TTC549 (cell line): ENCODE results near the gene TRIB2.

Experiments
- FAIRE-seq: peaks from 2 replicates; lab custom pipeline; 2012; peaks lifted over from hg19 to GRCh38; lab: Jason Lieb, UNC

The TRIB2 gene

GRCh38 chr2:12720754-12721378 lies 4.1 kb downstream of the TRIB2 start:
- FAIRE-seq: no peak

DNA sequence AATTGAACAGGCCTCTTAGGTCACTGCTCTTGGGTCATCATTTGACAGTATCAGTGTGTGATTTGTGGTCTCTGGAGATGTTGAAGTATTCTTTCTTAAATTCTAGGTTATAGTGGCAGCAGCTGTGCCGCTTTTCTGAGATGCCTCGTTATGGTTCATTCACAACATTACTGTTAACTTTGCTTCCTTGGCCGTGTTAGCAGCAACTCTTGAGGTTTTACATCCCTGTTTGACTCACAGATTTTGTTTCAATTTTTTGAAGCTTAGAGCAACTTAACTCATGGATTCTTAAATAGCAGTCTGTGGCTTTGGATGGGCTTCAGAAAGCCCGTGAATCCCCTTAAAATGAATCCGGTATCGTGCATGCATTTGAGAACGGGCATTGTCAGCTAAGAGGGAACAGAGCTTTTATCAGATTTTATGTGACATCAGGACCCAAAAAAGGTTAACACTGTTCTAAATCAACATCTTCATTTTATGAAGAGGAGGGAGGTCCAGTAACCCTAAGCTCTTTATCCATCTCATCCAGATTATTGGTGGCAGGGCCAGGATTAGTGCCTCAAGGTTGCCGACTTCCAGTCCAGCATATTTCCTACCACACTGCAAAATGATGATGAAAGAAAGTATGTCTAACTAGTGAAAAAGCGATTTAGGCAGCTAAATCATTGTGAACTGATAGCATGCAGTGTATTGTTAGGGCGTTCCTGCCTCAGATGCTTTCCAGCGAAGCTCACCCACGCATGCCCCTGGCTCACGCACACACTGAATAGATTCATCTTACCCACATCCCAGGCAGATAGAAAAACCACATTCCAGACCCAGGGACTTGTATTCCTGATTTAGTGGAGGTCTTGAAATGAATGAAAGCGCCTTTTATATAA lies 5.1 kb downstream of the TRIB2 start:
- no peak for FAIRE-seq

DNA sequence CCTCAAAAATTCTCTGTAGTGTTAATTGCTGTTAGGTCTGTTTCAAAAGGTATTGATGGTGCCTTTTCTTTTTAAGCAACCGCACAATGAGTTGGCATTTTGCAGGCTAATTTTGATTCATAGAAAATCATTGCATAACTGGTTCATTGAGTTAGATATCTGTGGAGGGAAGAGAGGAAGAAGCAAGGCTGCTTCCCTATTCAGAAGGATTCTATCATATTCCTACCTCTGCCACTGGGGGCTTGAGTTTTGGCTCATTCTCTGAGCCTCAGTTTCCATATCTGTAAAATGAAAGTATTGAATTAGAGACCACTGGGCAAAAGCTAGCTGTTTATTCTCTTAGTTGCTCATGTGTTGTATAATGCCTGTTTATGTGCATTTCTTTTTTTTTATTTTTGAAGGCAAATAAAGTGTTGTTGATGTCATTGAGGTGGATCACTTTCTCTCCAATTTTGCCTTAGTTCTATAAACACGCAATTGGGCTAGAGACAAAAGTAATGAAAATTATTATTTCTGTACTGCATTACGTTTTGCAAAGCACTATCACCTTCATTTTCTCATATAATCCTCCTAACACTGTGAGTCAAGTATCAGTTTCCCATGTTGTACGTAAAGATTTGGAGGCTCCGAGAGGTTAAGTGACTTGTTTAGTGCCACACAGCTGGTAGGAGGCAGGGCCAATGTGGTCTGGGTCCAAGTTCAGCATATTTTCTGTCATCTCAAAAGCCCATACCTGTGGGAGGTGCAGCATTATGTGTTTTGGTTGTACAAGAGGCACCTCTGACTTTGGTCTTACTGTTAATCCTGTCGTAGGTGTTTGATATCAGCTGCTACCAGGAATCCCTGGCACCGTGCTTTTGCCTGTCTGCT lies 5.9 kb downstream of the TRIB2 start:
- FAIRE-seq: no peak

GRCh38 chr2:12723736-12724463 lies 7.2 kb downstream of the TRIB2 start:
- no peak for FAIRE-seq

DNA sequence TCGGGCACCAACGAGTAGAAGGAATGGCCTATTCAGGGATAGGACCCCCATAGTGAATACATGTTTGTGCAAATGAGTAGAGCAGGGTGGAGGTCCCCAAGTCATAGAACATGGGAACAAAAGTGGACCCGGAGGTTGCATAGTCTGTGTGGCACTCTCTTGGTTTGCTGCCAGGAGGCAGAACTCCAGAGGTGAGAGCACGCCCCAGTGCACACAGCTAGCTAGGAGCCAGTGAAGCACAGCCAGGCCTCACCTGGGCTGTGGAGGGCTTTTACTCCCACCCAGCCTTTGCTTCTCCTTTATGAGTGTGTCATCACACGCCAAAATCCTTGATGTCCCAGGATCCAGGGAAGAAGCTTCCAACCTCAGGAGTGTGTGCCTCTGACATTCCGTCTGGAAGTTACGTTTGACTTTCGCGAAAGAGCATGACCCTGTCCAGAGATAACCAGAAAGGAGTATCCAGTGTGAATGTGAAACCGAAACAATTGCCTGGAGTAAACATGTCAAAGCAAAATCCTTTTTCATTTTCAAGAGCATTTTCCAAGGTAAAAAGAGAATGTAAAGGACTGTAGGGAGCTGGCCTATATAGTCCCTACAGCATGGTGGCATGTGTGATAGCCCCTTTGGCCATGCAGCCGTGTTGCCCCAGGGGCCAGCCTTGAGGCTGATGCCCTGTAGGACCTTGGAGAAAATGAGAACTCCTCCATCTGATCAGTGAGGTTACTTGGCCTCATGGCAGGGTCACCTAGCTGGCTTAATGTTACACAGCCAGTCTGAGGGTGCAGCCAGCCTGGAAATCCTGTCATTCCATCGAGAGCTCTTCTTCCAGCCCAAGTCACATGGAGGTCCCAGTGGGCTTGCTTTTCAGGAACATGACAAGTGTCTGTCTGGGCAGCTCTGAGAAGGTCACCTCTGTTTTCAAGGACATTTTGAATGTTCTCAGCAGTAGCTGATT lies 8.8 kb downstream of the TRIB2 start:
- FAIRE-seq: no peak

DNA sequence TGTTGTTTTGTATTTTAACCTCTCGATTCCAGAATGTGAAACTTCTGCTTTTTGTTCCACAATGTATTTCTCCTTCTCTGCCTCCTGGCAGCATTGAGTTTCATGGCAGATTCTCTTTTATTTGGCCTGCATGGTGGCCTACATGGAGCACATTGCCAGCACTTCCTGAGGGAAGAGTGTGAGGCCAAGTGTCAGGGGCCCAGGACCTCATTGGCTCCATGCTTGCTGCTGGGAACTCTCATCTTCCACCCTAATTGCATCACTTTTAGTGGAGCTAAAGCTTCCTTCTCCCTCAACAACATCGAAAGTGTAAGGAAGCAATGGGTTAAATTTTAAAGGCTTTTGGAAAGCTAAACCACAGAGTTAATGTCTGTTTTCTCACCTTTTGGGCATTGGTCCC lies 9.5 kb downstream of the TRIB2 start:
- FAIRE-seq: no peak

GRCh38 chr2:12727065-12727464 lies 10.3 kb downstream of the TRIB2 start:
- no peak for FAIRE-seq

GRCh38 chr2:12727641-12728040 lies 10.9 kb downstream of the TRIB2 start:
- FAIRE-seq: no peak

DNA sequence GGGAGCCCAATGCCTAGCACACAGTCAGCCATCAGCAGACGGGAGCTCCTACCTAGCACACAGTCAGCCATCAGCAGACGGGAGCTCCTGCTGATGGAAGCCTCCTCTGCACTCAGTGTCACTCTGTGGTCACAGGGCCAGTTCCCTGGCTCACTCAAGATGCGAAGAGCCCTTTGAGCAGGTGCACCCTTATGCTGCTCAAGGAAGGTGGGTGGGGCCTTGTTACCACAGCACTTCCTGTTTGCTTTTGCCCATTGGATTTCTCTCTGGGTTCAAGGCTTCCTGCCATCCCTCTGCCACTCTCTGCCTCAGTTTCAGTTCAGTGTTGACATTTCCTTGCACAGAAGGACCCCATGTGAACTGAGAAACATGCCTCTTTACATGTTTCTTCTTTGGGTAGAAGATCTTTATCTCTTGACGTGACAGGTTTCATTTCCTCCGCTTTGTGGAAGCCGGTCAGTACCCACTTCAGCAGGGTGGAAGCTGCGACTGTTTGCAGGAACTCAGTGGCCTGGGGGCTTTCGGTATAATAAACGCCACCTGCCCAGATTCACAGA lies 11.6 kb downstream of the TRIB2 start:
- FAIRE-seq: no peak

- FAIRE-seq: no peak
These were observed 13.5 kb downstream of the TRIB2 start for GRCh38 chr2:12730265-12730664.

DNA sequence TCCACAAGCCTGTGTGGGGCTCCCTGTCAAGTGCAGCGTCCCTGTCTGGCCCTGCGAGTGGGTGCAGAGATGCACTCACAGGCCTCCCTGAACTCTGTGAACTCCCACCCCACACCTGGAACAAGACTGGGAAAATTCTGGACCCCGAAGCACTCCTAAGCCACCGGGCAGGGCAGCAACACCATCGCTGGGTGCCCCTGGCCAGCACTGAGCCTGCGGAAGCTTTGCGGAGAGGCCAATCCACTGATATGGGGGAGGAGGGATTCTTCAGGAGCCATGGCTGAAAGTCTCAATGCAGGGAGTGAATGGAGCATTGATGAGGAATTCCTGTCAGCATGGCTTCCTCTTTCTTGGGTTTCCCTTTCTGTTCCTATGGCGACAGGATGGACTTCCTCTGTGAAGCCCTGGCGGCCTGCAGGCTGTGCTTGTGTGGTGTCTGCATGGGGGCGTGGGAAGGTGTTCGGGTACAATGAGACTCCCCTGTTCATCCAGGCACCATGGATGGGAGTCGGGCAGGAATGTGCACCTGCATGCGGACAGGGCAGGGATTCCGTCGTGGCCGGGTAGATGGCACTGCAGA lies 15.1 kb downstream of the TRIB2 start:
- no peak for FAIRE-seq

DNA sequence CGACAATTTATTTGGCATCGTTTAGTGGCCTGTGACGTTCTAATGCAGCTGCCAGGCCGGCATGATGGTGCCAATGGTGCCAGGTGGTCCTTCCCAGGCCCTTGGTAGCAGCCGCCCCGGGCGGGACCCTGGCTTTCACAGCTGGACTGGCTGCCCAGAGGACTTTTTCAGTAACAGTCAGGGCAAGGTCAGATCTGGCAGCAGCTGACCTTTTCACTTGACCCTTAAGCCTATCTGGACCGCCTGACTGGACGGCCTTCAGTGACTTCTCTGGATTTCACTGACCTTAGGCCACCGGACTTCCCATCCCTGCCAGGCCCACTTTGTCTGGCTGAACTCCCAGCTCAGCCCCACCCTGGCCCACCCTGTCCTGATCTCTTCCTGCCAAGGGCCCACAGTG lies 15.9 kb downstream of the TRIB2 start:
- no peak for FAIRE-seq

DNA sequence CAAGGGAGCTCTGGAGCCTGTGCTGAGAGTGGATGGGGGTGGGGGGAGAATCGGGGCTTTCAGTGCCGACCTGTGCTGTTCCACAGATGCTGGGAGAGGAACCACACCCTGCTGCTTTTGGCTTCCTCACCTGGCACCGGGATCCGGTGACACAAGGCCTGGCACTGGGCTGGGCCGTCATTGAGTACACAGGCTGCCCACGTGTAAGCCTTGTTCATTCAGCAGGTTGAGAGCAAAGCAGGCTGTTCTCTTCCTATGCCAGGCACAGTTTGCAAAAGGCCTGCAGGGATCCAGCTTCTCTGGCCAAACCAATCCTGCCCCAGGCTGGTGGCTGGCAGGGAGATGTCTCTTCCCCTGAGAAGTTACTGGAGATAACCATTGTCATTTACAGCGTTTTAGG lies 17.1 kb downstream of the TRIB2 start:
- FAIRE-seq: no peak

DNA sequence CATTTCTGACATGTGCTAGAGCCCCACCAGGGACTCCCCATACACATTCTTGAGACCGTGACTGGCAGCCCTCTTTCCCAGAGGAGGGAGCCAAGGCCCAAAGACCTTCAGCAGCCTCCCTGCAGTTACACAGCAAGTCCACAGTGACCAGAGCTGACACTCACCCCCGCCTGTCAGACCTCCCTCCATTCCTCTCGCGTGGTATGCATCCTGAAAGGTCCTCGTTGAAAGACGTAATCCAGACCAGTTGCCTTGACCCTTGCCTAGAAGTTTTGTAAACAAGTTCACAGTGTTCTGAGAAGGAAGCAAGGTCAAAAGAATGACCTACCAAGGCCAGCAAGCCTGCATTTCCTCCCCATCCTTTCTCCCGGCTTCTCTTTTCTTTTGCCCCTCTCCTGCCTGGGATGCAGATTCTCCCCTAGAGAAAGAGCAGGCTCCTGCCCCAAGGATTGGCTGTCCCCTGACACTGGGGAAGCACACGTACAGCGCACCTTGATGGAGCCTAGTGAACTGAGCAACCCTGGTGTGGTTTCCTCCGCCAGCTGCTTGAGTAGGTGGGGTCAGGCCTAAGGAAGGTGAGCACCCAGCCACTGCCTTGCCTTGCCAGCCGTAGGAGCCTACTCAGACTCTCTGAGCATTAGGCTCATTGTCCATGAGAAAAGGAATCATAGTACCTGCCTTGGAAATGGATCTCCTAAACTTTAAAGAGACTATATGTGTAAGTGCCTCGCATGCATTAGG lies 18.3 kb downstream of the TRIB2 start:
- FAIRE-seq: no peak

GRCh38 chr2:12737297-12737696 lies 20.6 kb downstream of the TRIB2 start:
- FAIRE-seq: no peak

GRCh38 chr2:12737738-12738485 lies 21.2 kb downstream of the TRIB2 start:
- no peak for FAIRE-seq

GRCh38 chr2:12739721-12740254 lies 23.1 kb downstream of the TRIB2 start:
- no peak for FAIRE-seq

GRCh38 chr2:12741380-12741779 lies 24.6 kb downstream of the TRIB2 start:
- FAIRE-seq: no peak

GRCh38 chr2:12742891-12743290 lies 26.2 kb downstream of the TRIB2 start:
- FAIRE-seq: no peak
